GM21360 (cell line): ENCODE results near the gene SPIN2B.

Source experiments
- ATAC-seq: cut with Tn5 transposase; IDR thresholded peaks from one replicate; pipeline ENCODE4 v1.9.1; 2021; ENCODE audit warnings: mild to moderate bottlenecking, moderate library complexity; ENCODE audit not compliant: unreplicated experiment

Gene SPIN2B

GRCh38 chrX:57074458-57074857 is 46.9 kb downstream of the SPIN2B start:
- ATAC-seq = no peak

GRCh38 chrX:57070185-57070984 is 51.0 kb downstream of the SPIN2B start:
- ATAC-seq = no peak
